Neural progenitor cell (in vitro differentiated cells): ENCODE measurements around the gene TMEM87B. TPM values are rescaled to one million over a fixed set of nuclear protein-coding genes. Genes with fewer than 3 reads are reported as not detected.

ENCODE experiments used
- DNase-seq: peaks from one replicate; pipeline ENCODE4 v3.0.0-alpha.2; 2016; ENCODE audit warnings: low spot score
- H2AFZ ChIP-seq: fragments of 200-600 bp; sonication (generic); replicated peaks from 2 replicates; pipeline ENCODE4 v1.6.1; 2016; ENCODE audit warnings: antibody characterized with exemption
- H3F3A ChIP-seq: fragments of 200-600 bp; sonication (generic); 2 replicates; pipeline ENCODE4 v1.6.1; 2016; ENCODE audit warnings: antibody characterized with exemption, low read depth
- H3K27ac ChIP-seq: fragments of 200-600 bp; sonication (generic); 2 replicates; pipeline ENCODE4 v1.5.1; 2016; ENCODE audit warnings: mild to moderate bottlenecking
- H3K27me3 ChIP-seq: fragments of 200-600 bp; sonication (generic); 2 replicates; pipeline ENCODE4 v1.6.1; 2016; ENCODE audit warnings: mild to moderate bottlenecking, moderate library complexity
- H3K36me3 ChIP-seq: fragments of 200-600 bp; sonication (generic); 2 replicates; pipeline ENCODE4 v1.5.1; 2016
- H3K4me1 ChIP-seq: fragments of 200-600 bp; sonication (generic); 2 replicates; pipeline ENCODE4 v1.6.1; 2016; ENCODE audit warnings: mixed run types
- H3K4me2 ChIP-seq: fragments of 200-600 bp; sonication (generic); 2 replicates; pipeline ENCODE4 v1.6.1; 2016
- H3K4me3 ChIP-seq: fragments of 200-600 bp; sonication (generic); 2 replicates; pipeline ENCODE4 v1.5.1; 2016
- H3K79me2 ChIP-seq: fragments of 200-600 bp; sonication (generic); 2 replicates; pipeline ENCODE4 v1.6.1; 2016; ENCODE audit warnings: low read depth
- H3K9ac ChIP-seq: fragments of 200-600 bp; sonication (generic); 2 replicates; pipeline ENCODE4 v1.6.1; 2016
- H3K9me3 ChIP-seq: fragments of 200-600 bp; sonication (generic); 2 replicates; pipeline ENCODE4 v1.5.1; 2016; ENCODE audit warnings: low read depth
- H4K20me1 ChIP-seq: fragments of 200-600 bp; sonication (generic); 2 replicates; pipeline ENCODE4 v1.6.1; 2016; ENCODE audit warnings: low read depth
- H3K27ac Mint-ChIP-seq: 3 replicates; pipeline ENCODE4 v1.8.0; 2021; ENCODE audit warnings: mixed read lengths
- H3K27me3 Mint-ChIP-seq: 2 replicates; pipeline ENCODE4 v1.8.0; 2022; ENCODE audit warnings: low read depth, mild to moderate bottlenecking, inconsistent platforms, moderate library complexity, mixed read lengths; ENCODE audit not compliant: insufficient read depth
- H3K36me3 Mint-ChIP-seq: 3 replicates; pipeline ENCODE4 v1.8.0; 2021; ENCODE audit warnings: mixed read lengths
- H3K4me1 Mint-ChIP-seq: 3 replicates; pipeline ENCODE4 v1.8.0; 2021; ENCODE audit warnings: mixed read lengths
- H3K4me3 Mint-ChIP-seq: 3 replicates; pipeline ENCODE4 v1.8.0; 2021; ENCODE audit warnings: mild to moderate bottlenecking, moderate library complexity, mixed read lengths
- H3K9me3 Mint-ChIP-seq: 3 replicates; pipeline ENCODE4 v1.8.0; 2020; ENCODE audit warnings: mixed read lengths
- CTCF ChIP-seq: fragments of 200-600 bp; sonication (generic); IDR thresholded peaks from 2 replicates; pipeline ENCODE4 v1.5.1; 2017; ENCODE audit warnings: antibody characterized with exemption, mild to moderate bottlenecking
- EZH2 ChIP-seq: fragments of 200-600 bp; sonication (generic); IDR thresholded peaks from 2 replicates; pipeline ENCODE4 v1.6.1; 2017; ENCODE audit warnings: antibody characterized with exemption, mild to moderate bottlenecking, moderate library complexity
- EZH2phosphoT487 ChIP-seq: fragments of 200-600 bp; sonication (generic); IDR thresholded peaks from 2 replicates; pipeline ENCODE4 v1.6.1; 2017; ENCODE audit warnings: antibody characterized with exemption
- total RNA-seq: library from RNA; depleted of rRNA; stranded (reverse); fragments of >200 nt; gene quantifications from 2 replicates; pipeline ENCODE4 v1.2.3, GENCODE V29; 2015; ENCODE audit warnings: low replicate concordance

The TMEM87B gene
- total RNA-seq, 1 donor from 2014 or later, result 34.4 TPM

- Mint-ChIP-seq H3K4me1 (peaks cover 18% of the 10 kb centered on the region), H3K27ac (no peak overlapping the region)
- TF ChIP-seq CTCF (no peak), EZH2phosphoT487 (no peak), EZH2 (no peak)
These were observed 93.4 kb downstream of the TMEM87B start for GRCh38 chr2:112148477-112148876.

GRCh38 chr2:112149194-112149593 is 94.1 kb downstream of the TMEM87B start:
- H3K9me3 Mint-ChIP-seq, result no peaks in the 10 kb centered on the region
- Histone ChIP-seq H3K9ac (no peak overlapping the region), H3K27ac (no peak overlapping the region), H3F3A (no peaks in the 10 kb centered on the region), H3K36me3 (no peaks in the 10 kb centered on the region), H3K27me3 (no peaks in the 10 kb centered on the region), H3K4me2 (no peak overlapping the region), H2AFZ (no peak overlapping the region), H4K20me1 (no peaks in the 10 kb centered on the region), H3K4me1 (peaks cover 7% of the 10 kb centered on the region), H3K79me2 (peaks cover 7% of the 10 kb centered on the region), H3K4me3 (no peak overlapping the region), H3K9me3 (no peaks in the 10 kb centered on the region)
- H3K27me3 Mint-ChIP-seq, result peaks cover 4% of the 10 kb centered on the region
- no peak for DNase-seq
- peaks cover 44% of the 10 kb centered on the region for H3K36me3 Mint-ChIP-seq
- H3K4me3 Mint-ChIP-seq, result no peak overlapping the region
- H3K4me1 Mint-ChIP-seq, result peaks cover 18% of the 10 kb centered on the region
- no peak overlapping the region for H3K27ac Mint-ChIP-seq
- TF ChIP-seq CTCF, result no peak
- no peak for TF ChIP-seq EZH2
- TF ChIP-seq EZH2phosphoT487, result no peak

More at GRCh38 chr2:112148477-112148876, 93.4 kb downstream of the TMEM87B start:
- Histone ChIP-seq H3K36me3 (no peaks in the 10 kb centered on the region), H3K9me3 (no peaks in the 10 kb centered on the region), H3K4me1 (peaks cover 7% of the 10 kb centered on the region), H2AFZ (no peak overlapping the region), H3K4me3 (no peak overlapping the region), H4K20me1 (no peaks in the 10 kb centered on the region), H3K9ac (no peak overlapping the region), H3F3A (no peaks in the 10 kb centered on the region), H3K27ac (no peak overlapping the region), H3K4me2 (no peak overlapping the region), H3K27me3 (no peaks in the 10 kb centered on the region), H3K79me2 (peaks cover 7% of the 10 kb centered on the region)
- Mint-ChIP-seq H3K9me3 (no peaks in the 10 kb centered on the region), H3K27me3 (peaks cover 2% of the 10 kb centered on the region), H3K4me3 (no peak overlapping the region), H3K36me3 (peaks cover 45% of the 10 kb centered on the region)
- no peak for DNase-seq

- Mint-ChIP-seq H3K36me3 (peaks cover 44% of the 10 kb centered on the region), H3K27ac (peak overlapping the region; percentile 76), H3K27me3 (peaks cover 4% of the 10 kb centered on the region), H3K9me3 (no peaks in the 10 kb centered on the region), H3K4me3 (no peak overlapping the region), H3K4me1 (peaks cover 18% of the 10 kb centered on the region)
- Histone ChIP-seq H3F3A (no peaks in the 10 kb centered on the region), H4K20me1 (no peaks in the 10 kb centered on the region), H3K27me3 (no peaks in the 10 kb centered on the region), H3K9ac (no peak overlapping the region), H2AFZ (no peak overlapping the region), H3K9me3 (no peaks in the 10 kb centered on the region), H3K79me2 (peaks cover 4% of the 10 kb centered on the region), H3K4me1 (peaks cover 7% of the 10 kb centered on the region), H3K36me3 (no peaks in the 10 kb centered on the region), H3K4me3 (no peak overlapping the region), H3K27ac (no peak overlapping the region), H3K4me2 (no peak overlapping the region)
- no peak for DNase-seq
- TF ChIP-seq EZH2 (no peak), EZH2phosphoT487 (no peak), CTCF (no peak)
These were observed 94.9 kb downstream of the TMEM87B start for GRCh38 chr2:112149866-112150435.
